GM12878 (cell line): ENCODE results near the gene KLHDC8A. TPM values are rescaled to one million over a fixed set of nuclear protein-coding genes. Genes with fewer than 3 reads are reported as not detected.
"Not testable (repeated sequence)": the region's sequence is repeated elsewhere in the genome, so short reads cannot be mapped to it uniquely, and the experiment has no call there.

Experiments used
- ATAC-seq: fragments of 200-7000 bp; cut with Tn5 transposase; 3 replicates; pipeline ENCODE4 v1.9.1; 2020; ENCODE audit warnings: mild to moderate bottlenecking, moderate library complexity
- BruUV-seq: library from RNA; stranded (reverse); fragments of 400-500 nt; replicated peaks from 2 replicates; lab custom pipeline; 2021; lab: Mats Ljungman, UMichigan
- CTCF ChIA-PET: fragments of 300-600 bp; sonication (Branson Sonifier 250); formaldehyde crosslinking; extraction: SDS; loops from one replicate; lab custom pipeline; 2021; ENCODE audit warnings: inconsistent platforms; lab: Yijun Ruan, JAX
- POLR2A ChIA-PET: fragments of 350-600 bp; formaldehyde crosslinking; extraction: SDS; loops from one replicate; lab custom pipeline; 2021; ENCODE audit warnings: inconsistent platforms; lab: Charles Lee
- RAD21 ChIA-PET: fragments of 300-600 bp; sonication (Branson Sonifier 250); formaldehyde crosslinking; loops from one replicate; lab custom pipeline; 2023; ENCODE audit warnings: antibody characterized with exemption; ENCODE audit not compliant: unreplicated experiment; lab: Charles Lee
- SMC1A ChIA-PET: fragments of 300-600 bp; sonication (Branson Sonifier 250); formaldehyde crosslinking; loops from one replicate; lab custom pipeline; 2023; ENCODE audit not compliant: unreplicated experiment, uncharacterized antibody; lab: Charles Lee
- DNase-seq: peaks from one replicate; pipeline ENCODE4 v3.0.0-alpha.2; 2011; ENCODE audit warnings: low read depth, low spot score
- FAIRE-seq: peaks from 3 replicates; lab custom pipeline; 2011; peaks lifted over from hg19 to GRCh38; lab: Jason Lieb, UNC
- H2AFZ ChIP-seq: 2 replicates; pipeline ENCODE4 v1.6.0; 2011; ENCODE audit warnings: low read depth, low read length, control low read depth; ENCODE audit not compliant: control insufficient read depth
- H3K27ac ChIP-seq: 2 replicates; pipeline ENCODE4 v1.5.1; 2011; ENCODE audit warnings: control low read depth; ENCODE audit not compliant: control insufficient read depth, insufficient read depth
- H3K27me3 ChIP-seq, 2 experiments: replicated peaks in 1 of 2; 2 replicates each; pipeline versions ENCODE4 v1.6.0 to v1.6.1; 2011; ENCODE audit warnings: low read length in 1 of 2; ENCODE audit not compliant: control insufficient read depth in 2 of 2, insufficient read depth in 2 of 2
- H3K36me3 ChIP-seq, 2 experiments: 2 replicates each; pipeline ENCODE4 v1.5.1; 2011; ENCODE audit warnings: low read length in 1 of 2; ENCODE audit not compliant: control insufficient read depth in 2 of 2, insufficient read depth in 2 of 2
- H3K4me1 ChIP-seq: 2 replicates; pipeline ENCODE4 v1.6.1; 2011; ENCODE audit warnings: mild to moderate bottlenecking, low read length, moderate library complexity, mixed read lengths; ENCODE audit not compliant: control insufficient read depth, insufficient read depth
- H3K4me2 ChIP-seq: 2 replicates; pipeline ENCODE4 v1.6.0; 2011; ENCODE audit warnings: control low read depth; ENCODE audit not compliant: control insufficient read depth, insufficient read depth
- H3K4me3 ChIP-seq: fragments of 200-600 bp; sonication (generic); 2 replicates; pipeline ENCODE4 v1.5.1; 2016
- H3K79me2 ChIP-seq: 2 replicates; pipeline ENCODE4 v1.6.0; 2011; ENCODE audit warnings: low read length; ENCODE audit not compliant: control insufficient read depth, insufficient read depth
- H3K9ac ChIP-seq: 2 replicates; pipeline ENCODE4 v1.8.0; 2011; ENCODE audit warnings: low read length, control low read depth, mixed read lengths; ENCODE audit not compliant: control insufficient read depth, insufficient read depth
- H3K9me3 ChIP-seq: replicated peaks from 3 replicates; pipeline ENCODE4 v1.5.1; 2011; ENCODE audit warnings: mild to moderate bottlenecking, low read length; ENCODE audit not compliant: control insufficient read depth, insufficient read depth
- H4K20me1 ChIP-seq: 2 replicates; pipeline ENCODE4 v1.6.0; 2011; ENCODE audit not compliant: control insufficient read depth, insufficient read depth
- CBX5 ChIP-seq: sonication (generic); IDR thresholded peaks from 2 replicates; pipeline ENCODE4 v1.6.1; 2016; ENCODE audit warnings: low read depth, moderate library complexity, mild to moderate bottlenecking, inconsistent platforms
- IKZF1 ChIP-seq: fragments of 450-650 bp; conservative IDR thresholded peaks from 2 replicates; pipeline ENCODE4 v1.6.1; 2017; ENCODE audit warnings: antibody characterized with exemption, mild to moderate bottlenecking
- MEF2B ChIP-seq: fragments of 450-650 bp; IDR thresholded peaks from 2 replicates; pipeline ENCODE4 v1.6.1; 2018; ENCODE audit warnings: mild to moderate bottlenecking, moderate library complexity; ENCODE audit not compliant: partially characterized antibody, poor library complexity, severe bottlenecking
- WGBS: methylation state at CpG from one replicate; pipeline ENCODE4 v1.1.6; 2016; ENCODE audit warnings: low lambda C conversion rate; ENCODE audit not compliant: insufficient replicate concordance, insufficient coverage; ENCODE audit errors: missing lambda C conversion rate; 5-methylcytosine and 5-hydroxymethylcytosine counted together
- in situ Hi-C: fragments of 300-500 bp; cut with MboI; formaldehyde crosslinking; loops from 9 replicates; pipeline ENCODE4 v1.14.3; 2018; ENCODE audit warnings: mixed read lengths
- intact Hi-C: fragments of 100-400 bp; cut with micrococcal nuclease; formaldehyde crosslinking; loops from one replicate; pipeline ENCODE4 v1.14.2; 2022; ENCODE audit not compliant: unreplicated experiment
- polyA plus RNA-seq, 11 experiments: library from polyadenylated mRNA; depleted of rRNA in 4 of 11; unstranded in 6 of 11; stranded (reverse) in 5 of 11; fragments of >200 nt; fragmentation: Nextera tagmentation in 4 of 11; fragmentation: Illumina TruSeq in 1 of 11; extraction: Ambion mirVana in 4 of 11; extraction: Trizol in 1 of 11; gene quantifications; 1 replicate in 1 of 11; 2 replicates in 10 of 11; pipeline versions ENCODE4 v1.2.1 to v1.2.3, GENCODE V29; 2011 to 2016; ENCODE audit warnings: inconsistent platforms in 2 of 11, missing spikeins in 2 of 11, low read depth in 1 of 11
- total RNA-seq, 4 experiments: library from RNA; depleted of rRNA in 3 of 4; stranded (reverse); fragments of >200 nt in 3 of 4; fragmentation: Illumina TruSeq in 1 of 4; extraction: Trizol in 1 of 4; gene quantifications; 2 replicates each; pipeline versions ENCODE4 v1.2.1 to v1.2.3, GENCODE V29; 2013 to 2021

KLHDC8A gene
- total and polyA plus RNA-seq, 10 of the 15 experiments (the other 5 are each of a cell fraction or from before 2014, with no cell fraction given) = not detected

GRCh38 chr1:205298191-205298994 is 58.3 kb downstream of the KLHDC8A start:
- Histone ChIP-seq H3K79me2 (no peaks in the 10 kb centered on the region), H3K9me3 (no peaks in the 10 kb centered on the region), H2AFZ (no peak overlapping the region), H3K4me1 (peaks cover 6% of the 10 kb centered on the region), H3K4me2 (no peak overlapping the region), H4K20me1 (no peaks in the 10 kb centered on the region), H3K27ac (no peak overlapping the region), H3K36me3 (no peaks in the 10 kb centered on the region; a peak in 1 of 4 replicates), H3K9ac (no peak overlapping the region), H3K4me3 (no peak overlapping the region), H3K27me3 (no peaks in the 10 kb centered on the region; a peak in 1 of 4 replicates)
- POLR2A ChIA-PET = interaction anchor here (0.6 to 1.0 kb wide), 4 partner anchors 15 to 33 kb away, joined by 3 to 5 read pairs (median 4); partner anchors contain the start of gene NUAK2
- FAIRE-seq (no peak), DNase-seq (no peak), ATAC-seq (no peak)
- WGBS = 59% methylated on average over 9 of the region's 9 CpGs
- intact Hi-C loops = no loop called here
- TF ChIP-seq IKZF1 (0 out of 2 replicates have a peak, but pooled peaks have one; percentile 17), MEF2B (no peak), CBX5 (no peak)
- CTCF ChIA-PET = interaction anchor here (59.5 kb wide), 1 partner anchor 28 kb away, joined by 2333 read pairs; no protein-coding TSS in a partner anchor
- in situ Hi-C loops = no loop called here
- RAD21 ChIA-PET = interaction anchor here (0.6 to 2.1 kb wide), 4 partner anchors 9 to 15 kb away, joined by 3 to 8 read pairs (median 4); no protein-coding TSS in a partner anchor
- SMC1A ChIA-PET = interaction anchor here (1.0 to 1.3 kb wide), 4 partner anchors 15 to 26 kb away, joined by 3 read pairs; no protein-coding TSS in a partner anchor
- BruUV-seq = no TSS peak

- H4K20me1 ChIP-seq, H3K36me3 ChIP-seq, H3K79me2 ChIP-seq, H3K4me2 ChIP-seq, H3K4me3 ChIP-seq, H3K9ac ChIP-seq, DNase-seq, H3K27ac ChIP-seq, intact Hi-C loops, BruUV-seq, ATAC-seq, H3K4me1 ChIP-seq, H3K27me3 ChIP-seq, H3K9me3 ChIP-seq, H2AFZ ChIP-seq, FAIRE-seq, in situ Hi-C loops: not testable (repeated sequence)
- RAD21 ChIA-PET = interaction anchor here (0.7 to 2.1 kb wide), 2 partner anchors 10 to 12 kb away, joined by 4 to 8 read pairs; no protein-coding TSS in a partner anchor
- CTCF ChIA-PET = interaction anchor here (59.5 kb wide), 1 partner anchor 27 kb away, joined by 2333 read pairs; no protein-coding TSS in a partner anchor
- 64% methylated on average over 5 of the region's 5 CpGs for WGBS
- SMC1A ChIA-PET = interaction anchor here (0.7 to 1.1 kb wide), 4 partner anchors 16 to 320 kb away, joined by 3 read pairs; no protein-coding TSS in a partner anchor
- POLR2A ChIA-PET = interaction anchor here (0.6 to 1.0 kb wide), 4 partner anchors 16 to 33 kb away, joined by 3 to 5 read pairs (median 4); partner anchors contain the start of gene NUAK2
These were observed 59.1 kb downstream of the KLHDC8A start for GRCh38 chr1:205297546-205298177.
